OCI-LY1 (cell line): ENCODE data around the gene SLC1A3.

ENCODE experiments used
- EZH2 ChIP-seq: fragments of 200-600 bp; sonication (generic), shearing (Covaris generic); IDR thresholded peaks from 2 replicates; pipeline ENCODE4 v1.8.0; 2017; ENCODE audit warnings: borderline replicate concordance, mixed run types, mild to moderate bottlenecking, antibody characterized with exemption, low read length, moderate library complexity, mixed read lengths
- TF ChIP-seq, protein P1 (sequence below): fragments of 200-600 bp; sonication (generic), shearing (Covaris generic); IDR thresholded peaks from 2 replicates; pipeline ENCODE4 v1.5.1; 2017; ENCODE audit warnings: mild to moderate bottlenecking, antibody characterized with exemption, low read length, moderate library complexity, mixed read lengths

- TF ChIP-seq, protein P1, sequence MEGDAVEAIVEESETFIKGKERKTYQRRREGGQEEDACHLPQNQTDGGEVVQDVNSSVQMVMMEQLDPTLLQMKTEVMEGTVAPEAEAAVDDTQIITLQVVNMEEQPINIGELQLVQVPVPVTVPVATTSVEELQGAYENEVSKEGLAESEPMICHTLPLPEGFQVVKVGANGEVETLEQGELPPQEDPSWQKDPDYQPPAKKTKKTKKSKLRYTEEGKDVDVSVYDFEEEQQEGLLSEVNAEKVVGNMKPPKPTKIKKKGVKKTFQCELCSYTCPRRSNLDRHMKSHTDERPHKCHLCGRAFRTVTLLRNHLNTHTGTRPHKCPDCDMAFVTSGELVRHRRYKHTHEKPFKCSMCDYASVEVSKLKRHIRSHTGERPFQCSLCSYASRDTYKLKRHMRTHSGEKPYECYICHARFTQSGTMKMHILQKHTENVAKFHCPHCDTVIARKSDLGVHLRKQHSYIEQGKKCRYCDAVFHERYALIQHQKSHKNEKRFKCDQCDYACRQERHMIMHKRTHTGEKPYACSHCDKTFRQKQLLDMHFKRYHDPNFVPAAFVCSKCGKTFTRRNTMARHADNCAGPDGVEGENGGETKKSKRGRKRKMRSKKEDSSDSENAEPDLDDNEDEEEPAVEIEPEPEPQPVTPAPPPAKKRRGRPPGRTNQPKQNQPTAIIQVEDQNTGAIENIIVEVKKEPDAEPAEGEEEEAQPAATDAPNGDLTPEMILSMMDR = no peak
- no peak for TF ChIP-seq EZH2
Observed at GRCh38 chr5:36655161-36655560, 48.8 kb downstream of the SLC1A3 start.
